ENCODE data around the gene ABLIM2.
A peak's percentile ranks its signal among the peaks of the same experiment; 100 is the strongest.
"Not testable (repeated sequence)": the region's sequence is repeated elsewhere in the genome, so short reads cannot be mapped to it uniquely, and the experiment has no call there.

The ABLIM2 gene

GRCh38 chr4:7947927-7948326, 210.7 kb downstream of the ABLIM2 start:
- DNase-seq: no peak

GRCh38 chr4:7945709-7946380, 212.8 kb downstream of the ABLIM2 start:
- DNase-seq: no peak

GRCh38 chr4:7944599-7945220, 213.9 kb downstream of the ABLIM2 start:
- no peak for DNase-seq

GRCh38 chr4:7943688-7944087, 214.9 kb downstream of the ABLIM2 start:
- DNase-seq: not testable (repeated sequence)

- no peak for DNase-seq
These were observed 215.4 kb downstream of the ABLIM2 start for GRCh38 chr4:7943211-7943610.

GRCh38 chr4:7941965-7942496, 216.6 kb downstream of the ABLIM2 start:
- DNase-seq: no peak

- no peak for DNase-seq
These were observed 217.3 kb downstream of the ABLIM2 start for GRCh38 chr4:7941111-7941964.

- peak; percentile 85 for DNase-seq
These were observed 219.1 kb downstream of the ABLIM2 start, which contains the start of gene AFAP1 for GRCh38 chr4:7939377-7940108. AFAP1 (minus strand) TSS chr4:7939861; CDS start chr4:7872078, 67,783 bp downstream.

- DNase-seq: no peak
These were observed 219.8 kb downstream of the ABLIM2 start for GRCh38 chr4:7938609-7939376.

- DNase-seq: no peak
These were observed 220.4 kb downstream of the ABLIM2 start for GRCh38 chr4:7938266-7938608.

- DNase-seq: no peak
These were observed 221.6 kb downstream of the ABLIM2 start for GRCh38 chr4:7937006-7937405.

GRCh38 chr4:7933651-7934510, 224.7 kb downstream of the ABLIM2 start:
- no peak for DNase-seq

- DNase-seq: no peak
These were observed 226.3 kb downstream of the ABLIM2 start for GRCh38 chr4:7932287-7932686.

GRCh38 chr4:7929118-7929951, 229.3 kb downstream of the ABLIM2 start:
- DNase-seq: no peak

GRCh38 chr4:7928711-7929110, 229.9 kb downstream of the ABLIM2 start:
- DNase-seq: no peak

- DNase-seq: no peak
These were observed 231.8 kb downstream of the ABLIM2 start for GRCh38 chr4:7926822-7927221.

- no peak for DNase-seq
These were observed 234.0 kb downstream of the ABLIM2 start for GRCh38 chr4:7924570-7924969.

- DNase-seq: no peak
These were observed 234.4 kb downstream of the ABLIM2 start for GRCh38 chr4:7924163-7924562.

GRCh38 chr4:7922466-7922865, 236.1 kb downstream of the ABLIM2 start:
- DNase-seq: no peak

- DNase-seq: no peak
These were observed 239.6 kb downstream of the ABLIM2 start for GRCh38 chr4:7918981-7919380.

Measured in stimulated activated CD4-positive, alpha-beta T cell treated with anti-CD3 and anti-CD28 coated beads, Interleukin-1b, Interleukin-23, amount 100 ng/mL, for 48 hours (primary cell).